Measurements from ENCODE around the gene HDGFL3. TPM values are rescaled to one million over a fixed set of nuclear protein-coding genes. Genes with fewer than 3 reads are reported as not detected.

HDGFL3 gene
- total and polyA plus RNA-seq, 2 donors (not counting 3 experiments of a cell fraction or from before 2014, with no cell fraction given), result 20.2 to 155 TPM

- intact Hi-C loops (cut with micrococcal nuclease), result loop anchor here (5.0 kb wide), 1 partner anchor 572 kb away; the partner anchor contains the start of gene RPS17
- ChIA-PET POLR2A (no interaction called here), CTCF (interaction anchor here (0.9 to 1.6 kb wide), 2 partner anchors 47 to 103 kb away, joined by 3 to 5 read pairs; partner anchors contain the start of genes BTBD1 and C15orf40)
- Histone ChIP-seq H3K36me3 (ENCODE audit: control insufficient read depth in 2 of 2, extremely low read depth in 1 of 2, insufficient read depth in 2 of 2, low read length in 2 of 2) (peaks cover 2 to 27% of the 10 kb centered on the region in 2 experiments), H3K4me2 (ENCODE audit: insufficient read depth, low read length) (no peak overlapping the region), H4K20me1 (replicated peaks; ENCODE audit: control insufficient read depth, extremely low read depth, insufficient read depth, low read length) (no peaks in the 10 kb centered on the region), H3K79me2 (ENCODE audit: control insufficient read depth, insufficient read depth, low read length) (peaks cover 25% of the 10 kb centered on the region), H3K9ac (replicated peaks; ENCODE audit: extremely low read depth, insufficient read depth, low read length) (no peak overlapping the region), H3K4me1 (ENCODE audit: control insufficient read depth, extremely low read depth, insufficient read depth, low read length) (peaks cover 48% of the 10 kb centered on the region), H3K27me3 (ENCODE audit: control insufficient read depth in 2 of 2, insufficient read depth in 2 of 2, low read length in 2 of 2) (no peaks in the 10 kb centered on the region), H2AFZ (ENCODE audit: low read depth, low read length) (no peak overlapping the region), H3K9me1 (replicated peaks; ENCODE audit: control insufficient read depth, extremely low read depth, insufficient read depth, low read length) (no peaks in the 10 kb centered on the region), H3K4me3 (replicated peaks in 1 of 3; ENCODE audit: insufficient read depth in 1 of 3, low read depth in 1 of 3, low read length in 3 of 3) (no peak overlapping the region), H3K27ac (ENCODE audit: insufficient read depth, low read depth, low read length) (peak overlapping the region; percentile 60), H3K9me3 (replicated peaks; ENCODE audit: control insufficient read depth, insufficient read depth, low read length) (no peaks in the 10 kb centered on the region)
- no peak for DNase-seq (ENCODE audit: low read depth, low spot score)
- TF ChIP-seq JUN (IDR thresholded peaks at IDR 0.05; ENCODE audit: borderline replicate concordance, insufficient read depth, insufficient read length, low read depth) (no peak), POLR2A (IDR thresholded peaks at IDR 0.05; ENCODE audit: low read depth, low read length) (no peak), MYC (IDR thresholded peaks at IDR 0.05; ENCODE audit: low read depth, low read length) (no peak), GATA2 (IDR thresholded peaks at IDR 0.05; ENCODE audit: insufficient read depth, insufficient read length, low read depth, low read length) (no peak), POLR2AphosphoS5 (IDR thresholded peaks at IDR 0.05; ENCODE audit: insufficient read depth, low read depth, low read length) (no peak), EZH2 (IDR thresholded peaks at IDR 0.05; ENCODE audit: borderline replicate concordance, low read depth, low read length, severe bottlenecking) (no peak), FOS (IDR thresholded peaks at IDR 0.05; ENCODE audit: borderline replicate concordance, insufficient read depth, low read length) (no peak)
- TF ChIP-seq, protein P1, sequence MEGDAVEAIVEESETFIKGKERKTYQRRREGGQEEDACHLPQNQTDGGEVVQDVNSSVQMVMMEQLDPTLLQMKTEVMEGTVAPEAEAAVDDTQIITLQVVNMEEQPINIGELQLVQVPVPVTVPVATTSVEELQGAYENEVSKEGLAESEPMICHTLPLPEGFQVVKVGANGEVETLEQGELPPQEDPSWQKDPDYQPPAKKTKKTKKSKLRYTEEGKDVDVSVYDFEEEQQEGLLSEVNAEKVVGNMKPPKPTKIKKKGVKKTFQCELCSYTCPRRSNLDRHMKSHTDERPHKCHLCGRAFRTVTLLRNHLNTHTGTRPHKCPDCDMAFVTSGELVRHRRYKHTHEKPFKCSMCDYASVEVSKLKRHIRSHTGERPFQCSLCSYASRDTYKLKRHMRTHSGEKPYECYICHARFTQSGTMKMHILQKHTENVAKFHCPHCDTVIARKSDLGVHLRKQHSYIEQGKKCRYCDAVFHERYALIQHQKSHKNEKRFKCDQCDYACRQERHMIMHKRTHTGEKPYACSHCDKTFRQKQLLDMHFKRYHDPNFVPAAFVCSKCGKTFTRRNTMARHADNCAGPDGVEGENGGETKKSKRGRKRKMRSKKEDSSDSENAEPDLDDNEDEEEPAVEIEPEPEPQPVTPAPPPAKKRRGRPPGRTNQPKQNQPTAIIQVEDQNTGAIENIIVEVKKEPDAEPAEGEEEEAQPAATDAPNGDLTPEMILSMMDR (IDR thresholded peaks at IDR 0.05; ENCODE audit: extremely low read depth in 1 of 2, insufficient read depth in 1 of 2, low read depth in 1 of 2, low read length in 2 of 2), result no peak
- TF ChIP-seq, protein P2, sequence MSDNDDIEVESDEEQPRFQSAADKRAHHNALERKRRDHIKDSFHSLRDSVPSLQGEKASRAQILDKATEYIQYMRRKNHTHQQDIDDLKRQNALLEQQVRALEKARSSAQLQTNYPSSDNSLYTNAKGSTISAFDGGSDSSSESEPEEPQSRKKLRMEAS (IDR thresholded peaks at IDR 0.05; ENCODE audit: insufficient read depth, insufficient read length), result no peak
- BruUV-seq (replicated peaks), result no TSS peak
- no peak for FAIRE-seq
- dilution Hi-C loops (cut with MboI; ENCODE audit: extremely low pct_ligation_motif_present, low sequenced_read_pairs), result no loop called here
Measured at GRCh38 chr15:83113881-83114674, 93.5 kb downstream of the HDGFL3 start.

Data from endothelial cell of umbilical vein (primary cell).